Mesothelial cell of epicardium (in vitro differentiated cells): ENCODE data around the gene SHROOM2. TPM values are rescaled to one million over a fixed set of nuclear protein-coding genes. Genes with fewer than 3 reads are reported as not detected.
A peak's percentile ranks its signal among the peaks of the same experiment; 100 is the strongest.
"Not testable (repeated sequence)": the region's sequence is repeated elsewhere in the genome, so short reads cannot be mapped to it uniquely, and the experiment has no call there.

Experiments
- DNase-seq, 2 experiments: peaks; one replicate each; pipeline ENCODE4 v3.0.0; 2021; ENCODE audit warnings: low spot score in 2 of 2; ENCODE audit not compliant: unreplicated experiment in 2 of 2
- H3K27ac Mint-ChIP-seq: 2 replicates; pipeline ENCODE4 v1.8.0; 2021; ENCODE audit warnings: mixed read lengths
- H3K27me3 Mint-ChIP-seq: 2 replicates; pipeline ENCODE4 v1.8.0; 2021; ENCODE audit warnings: low read depth, mixed read lengths
- H3K36me3 Mint-ChIP-seq: 2 replicates; pipeline ENCODE4 v1.8.0; 2021; ENCODE audit warnings: mixed read lengths
- H3K4me1 Mint-ChIP-seq: 2 replicates; pipeline ENCODE4 v1.8.0; 2021; ENCODE audit warnings: mixed read lengths
- H3K4me3 Mint-ChIP-seq: 2 replicates; pipeline ENCODE4 v1.8.0; 2021; ENCODE audit warnings: mild to moderate bottlenecking, moderate library complexity, mixed read lengths
- H3K9me3 Mint-ChIP-seq: 2 replicates; pipeline ENCODE4 v1.8.0; 2021; ENCODE audit warnings: mixed read lengths
- total RNA-seq: library from RNA; stranded (reverse); gene quantifications from 3 replicates; pipeline ENCODE4 v1.2.1, GENCODE V29; 2021
- TF ChIP-seq, protein P1 (sequence below): fragments of 200-600 bp; sonication (generic); IDR thresholded peaks from one replicate; pipeline ENCODE4 v1.5.0; 2021; ENCODE audit warnings: antibody characterized with exemption; ENCODE audit not compliant: unreplicated experiment

SHROOM2 gene
- total RNA-seq, 1 donor from 2014 or later: 13.5 TPM

DNA sequence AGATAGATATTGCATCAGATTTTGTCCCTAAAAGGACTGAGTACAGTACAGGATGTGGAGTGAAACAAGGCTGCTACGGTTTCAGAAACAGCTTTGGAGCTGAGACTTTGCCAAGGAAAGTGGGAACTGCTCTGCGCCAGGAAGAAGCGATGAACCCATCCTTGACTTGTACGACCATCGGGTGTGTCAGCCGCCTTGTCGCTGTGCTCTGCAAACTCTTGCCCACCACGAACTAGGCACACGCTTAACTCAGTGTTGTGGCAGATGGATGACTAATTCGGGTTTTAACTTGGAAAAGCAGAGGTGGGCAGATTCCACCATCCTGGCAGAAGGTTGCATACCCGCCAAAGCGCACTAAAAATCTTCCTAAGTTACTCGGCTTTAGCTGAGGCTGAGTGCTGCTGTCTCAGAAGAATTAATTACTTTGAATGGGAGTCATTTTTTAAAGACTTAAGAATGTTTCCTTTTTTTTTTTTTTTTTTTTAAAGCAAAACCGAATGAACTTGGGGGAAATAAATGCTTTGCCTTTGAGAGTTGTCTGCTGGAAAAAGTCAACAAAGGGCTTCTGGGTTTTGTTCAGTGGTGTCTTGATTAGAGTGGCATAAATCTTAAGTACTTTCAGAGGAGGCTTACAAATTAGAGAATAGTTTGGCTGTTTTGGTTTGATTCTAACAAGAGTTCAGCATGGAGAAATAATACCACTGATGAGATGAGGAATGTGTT lies 69.5 kb downstream of the SHROOM2 start:
- Mint-ChIP-seq H3K4me1 (peaks cover 52% of the 10 kb centered on the region), H3K27ac (peak overlapping the region; percentile 76), H3K9me3 (peaks cover 12% of the 10 kb centered on the region), H3K4me3 (no peak overlapping the region), H3K27me3 (no peaks in the 10 kb centered on the region), H3K36me3 (peaks cover 2% of the 10 kb centered on the region)
- TF ChIP-seq, protein P1, sequence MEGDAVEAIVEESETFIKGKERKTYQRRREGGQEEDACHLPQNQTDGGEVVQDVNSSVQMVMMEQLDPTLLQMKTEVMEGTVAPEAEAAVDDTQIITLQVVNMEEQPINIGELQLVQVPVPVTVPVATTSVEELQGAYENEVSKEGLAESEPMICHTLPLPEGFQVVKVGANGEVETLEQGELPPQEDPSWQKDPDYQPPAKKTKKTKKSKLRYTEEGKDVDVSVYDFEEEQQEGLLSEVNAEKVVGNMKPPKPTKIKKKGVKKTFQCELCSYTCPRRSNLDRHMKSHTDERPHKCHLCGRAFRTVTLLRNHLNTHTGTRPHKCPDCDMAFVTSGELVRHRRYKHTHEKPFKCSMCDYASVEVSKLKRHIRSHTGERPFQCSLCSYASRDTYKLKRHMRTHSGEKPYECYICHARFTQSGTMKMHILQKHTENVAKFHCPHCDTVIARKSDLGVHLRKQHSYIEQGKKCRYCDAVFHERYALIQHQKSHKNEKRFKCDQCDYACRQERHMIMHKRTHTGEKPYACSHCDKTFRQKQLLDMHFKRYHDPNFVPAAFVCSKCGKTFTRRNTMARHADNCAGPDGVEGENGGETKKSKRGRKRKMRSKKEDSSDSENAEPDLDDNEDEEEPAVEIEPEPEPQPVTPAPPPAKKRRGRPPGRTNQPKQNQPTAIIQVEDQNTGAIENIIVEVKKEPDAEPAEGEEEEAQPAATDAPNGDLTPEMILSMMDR: no peak
- DNase-seq: no peak

- H3K27ac Mint-ChIP-seq: peak overlapping the region; percentile 8
- peaks cover 15% of the 10 kb centered on the region for H3K9me3 Mint-ChIP-seq
- H3K36me3 Mint-ChIP-seq: peaks cover 2% of the 10 kb centered on the region
- no peaks in the 10 kb centered on the region for H3K27me3 Mint-ChIP-seq
- peaks cover 52% of the 10 kb centered on the region for H3K4me1 Mint-ChIP-seq
- no peak overlapping the region for H3K4me3 Mint-ChIP-seq
- DNase-seq: no peak
- TF ChIP-seq, protein P1: no peak
These were observed 70.4 kb downstream of the SHROOM2 start for GRCh38 chrX:9856588-9856987.

GRCh38 chrX:9857575-9858474 lies 71.6 kb downstream of the SHROOM2 start:
- no peak for DNase-seq
- Mint-ChIP-seq H3K27me3 (no peaks in the 10 kb centered on the region), H3K27ac (peak overlapping the region; percentile 45), H3K9me3 (peaks cover 17% of the 10 kb centered on the region), H3K4me1 (peaks cover 43% of the 10 kb centered on the region), H3K36me3 (peaks cover 2% of the 10 kb centered on the region), H3K4me3 (no peak overlapping the region)
- TF ChIP-seq, protein P1: no peak

DNA sequence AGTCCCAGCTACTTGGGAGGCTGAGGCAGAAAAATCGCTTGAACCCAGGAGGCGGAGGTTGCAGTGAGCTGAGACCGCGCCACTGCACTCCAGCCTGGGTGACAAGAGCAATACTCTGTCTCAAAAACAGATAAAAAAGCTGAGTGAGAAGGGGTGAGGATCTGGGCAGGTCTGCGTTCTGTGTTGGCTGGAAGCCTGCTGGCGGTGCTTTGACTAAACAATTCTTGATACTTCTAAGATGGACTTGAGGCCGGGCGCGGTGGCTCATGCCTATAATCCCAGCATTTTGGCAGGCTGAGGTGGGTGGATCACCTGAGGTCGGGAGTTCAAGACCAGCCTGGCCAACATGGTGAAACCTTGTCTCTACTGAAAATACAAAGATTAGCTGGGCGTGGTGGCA lies 72.5 kb downstream of the SHROOM2 start:
- H3K27ac Mint-ChIP-seq, H3K4me3 Mint-ChIP-seq, H3K27me3 Mint-ChIP-seq, H3K36me3 Mint-ChIP-seq, DNase-seq: not testable (repeated sequence)
- Mint-ChIP-seq H3K9me3 (peaks cover 23% of the 10 kb centered on the region), H3K4me1 (peaks cover 37% of the 10 kb centered on the region)

DNA sequence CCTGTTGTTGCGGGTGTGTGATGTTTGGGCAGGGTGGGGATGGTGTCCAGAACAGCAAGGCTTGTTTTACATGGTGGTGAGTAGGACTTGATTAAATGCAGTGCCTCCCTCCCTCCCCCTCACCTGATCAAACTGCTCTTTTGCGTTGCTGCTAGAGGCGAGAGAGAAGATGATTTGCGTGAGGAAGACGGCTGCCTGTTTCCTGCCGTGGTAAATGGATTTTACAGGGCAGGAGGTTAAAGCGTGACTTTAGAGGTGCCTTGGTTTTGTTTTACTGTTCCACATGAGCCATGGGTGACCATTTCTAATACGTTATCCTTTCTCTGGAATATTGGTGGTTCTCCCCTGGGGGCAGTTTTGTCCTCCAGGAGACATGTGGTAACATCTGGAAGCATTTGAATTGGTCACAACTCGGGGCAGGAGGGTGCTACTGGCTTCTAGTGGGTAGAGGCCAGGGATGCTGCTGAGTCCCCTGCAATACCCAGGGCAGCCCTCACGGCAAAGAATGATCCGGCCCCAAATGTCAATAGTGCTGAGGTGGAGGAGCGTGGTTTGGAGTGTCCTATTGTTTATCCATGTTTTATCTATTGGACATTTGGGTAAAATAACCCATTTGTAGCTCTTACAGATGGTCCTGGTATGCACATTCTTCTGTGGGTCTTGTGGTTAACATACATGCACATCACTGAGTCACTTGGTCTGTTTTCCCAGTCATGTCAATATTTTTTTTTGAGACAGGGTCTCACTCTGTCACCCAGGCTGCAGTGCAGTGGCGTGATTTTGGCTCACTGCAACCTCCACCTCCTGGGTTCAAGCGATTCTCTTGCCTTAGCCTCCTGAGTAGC lies 73.7 kb downstream of the SHROOM2 start:
- H3K9me3 Mint-ChIP-seq: peaks cover 27% of the 10 kb centered on the region
- peaks cover 2% of the 10 kb centered on the region for H3K36me3 Mint-ChIP-seq
- no peaks in the 10 kb centered on the region for H3K27me3 Mint-ChIP-seq
- peak overlapping the region; percentile 5 for H3K27ac Mint-ChIP-seq
- peaks cover 30% of the 10 kb centered on the region for H3K4me1 Mint-ChIP-seq
- no peak overlapping the region for H3K4me3 Mint-ChIP-seq
- DNase-seq: no peak
- TF ChIP-seq, protein P1: no peak
